Lower leg skin (tissue), 4 donors: ENCODE results near the gene MC3R. TPM values are rescaled to one million over a fixed set of nuclear protein-coding genes. Genes with fewer than 3 reads are reported as not detected.

Source experiments
- DNase-seq, 2 donors: peaks; one replicate each; pipeline ENCODE4 v3.0.0-alpha.2; 2019; ENCODE audit warnings: low spot score in 2 of 2
- H3K4me3 ChIP-seq: fragments of 200-600 bp; sonication (generic); 2 replicates; pipeline ENCODE4 v1.5.1; 2017; ENCODE audit warnings: mild to moderate bottlenecking, low read depth; ENCODE audit not compliant: poor library complexity, severe bottlenecking
- POLR2A ChIP-seq, 2 donors: fragments of 450-650 bp; IDR thresholded peaks; one replicate each; pipeline ENCODE4 v1.6.1; 2016 to 2017; ENCODE audit warnings: antibody characterized with exemption in 2 of 2, mild to moderate bottlenecking in 1 of 2, moderate library complexity in 1 of 2
- WGBS, 2 donors: methylation state at CpG; one replicate each; pipeline ENCODE4 v1.1.5; 2018; 5-methylcytosine and 5-hydroxymethylcytosine counted together
- intact Hi-C: fragments of 100-400 bp; cut with DNase I; formaldehyde crosslinking; loops from one replicate; pipeline ENCODE4 v1.15.0; 2023; ENCODE audit warnings: low total_unique reads
- total RNA-seq, 4 donors: library from RNA; depleted of rRNA; stranded (reverse); fragments of >200 nt; gene quantifications; one replicate each; pipeline ENCODE4 v1.1.0, GENCODE V29; 2016
- TF ChIP-seq, protein P1 (sequence below), 3 donors: fragments of 450-650 bp; IDR thresholded peaks; one replicate each; pipeline ENCODE4 v1.5.1; 2016; ENCODE audit warnings: antibody characterized with exemption in 3 of 3, mild to moderate bottlenecking in 3 of 3, moderate library complexity in 2 of 3

MC3R gene
- total RNA-seq, 4 donors from 2014 or later = not detected

- intact Hi-C loops = no loop called here
- no peak for DNase-seq
- H3K4me3 ChIP-seq = no peak overlapping the region
- TF ChIP-seq POLR2A (IDR thresholded peaks at IDR 0.05) = no peak
- TF ChIP-seq, protein P1, sequence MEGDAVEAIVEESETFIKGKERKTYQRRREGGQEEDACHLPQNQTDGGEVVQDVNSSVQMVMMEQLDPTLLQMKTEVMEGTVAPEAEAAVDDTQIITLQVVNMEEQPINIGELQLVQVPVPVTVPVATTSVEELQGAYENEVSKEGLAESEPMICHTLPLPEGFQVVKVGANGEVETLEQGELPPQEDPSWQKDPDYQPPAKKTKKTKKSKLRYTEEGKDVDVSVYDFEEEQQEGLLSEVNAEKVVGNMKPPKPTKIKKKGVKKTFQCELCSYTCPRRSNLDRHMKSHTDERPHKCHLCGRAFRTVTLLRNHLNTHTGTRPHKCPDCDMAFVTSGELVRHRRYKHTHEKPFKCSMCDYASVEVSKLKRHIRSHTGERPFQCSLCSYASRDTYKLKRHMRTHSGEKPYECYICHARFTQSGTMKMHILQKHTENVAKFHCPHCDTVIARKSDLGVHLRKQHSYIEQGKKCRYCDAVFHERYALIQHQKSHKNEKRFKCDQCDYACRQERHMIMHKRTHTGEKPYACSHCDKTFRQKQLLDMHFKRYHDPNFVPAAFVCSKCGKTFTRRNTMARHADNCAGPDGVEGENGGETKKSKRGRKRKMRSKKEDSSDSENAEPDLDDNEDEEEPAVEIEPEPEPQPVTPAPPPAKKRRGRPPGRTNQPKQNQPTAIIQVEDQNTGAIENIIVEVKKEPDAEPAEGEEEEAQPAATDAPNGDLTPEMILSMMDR (IDR thresholded peaks at IDR 0.05) = no peak
- WGBS, 2 donors = 38 to 40% methylated on average over 7 of the region's 7 CpGs
These were observed 1.4 kb downstream of the MC3R start for GRCh38 chr20:56249956-56250355.

DNA sequence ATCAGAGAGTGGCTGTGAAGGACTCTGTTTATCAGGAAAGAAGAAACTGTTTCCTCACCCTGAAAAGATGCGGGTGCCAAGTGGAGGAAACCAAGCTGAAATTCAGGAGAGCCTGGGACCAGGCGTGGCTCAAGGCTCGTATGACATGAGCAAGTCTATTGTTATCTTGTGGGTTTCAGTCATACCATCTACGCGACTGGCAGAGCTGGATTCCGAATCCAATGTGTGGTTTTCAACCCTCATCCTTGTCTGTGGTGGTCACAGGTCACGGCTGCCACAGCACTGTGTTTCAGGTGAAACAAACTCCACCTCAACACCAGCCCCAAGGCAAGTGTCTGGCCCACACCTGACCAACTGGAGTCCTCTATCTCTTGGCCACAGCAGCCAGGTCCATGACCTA is 9.1 kb downstream of the MC3R start:
- no peak overlapping the region for H3K4me3 ChIP-seq
- WGBS, 2 donors = 76 to 84% methylated on average over 7 of the region's 7 CpGs
- no peak for DNase-seq
- TF ChIP-seq, protein P1 (IDR thresholded peaks at IDR 0.05) = no peak
- no peak for TF ChIP-seq POLR2A (IDR thresholded peaks at IDR 0.05)
- intact Hi-C loops = no loop called here

DNA sequence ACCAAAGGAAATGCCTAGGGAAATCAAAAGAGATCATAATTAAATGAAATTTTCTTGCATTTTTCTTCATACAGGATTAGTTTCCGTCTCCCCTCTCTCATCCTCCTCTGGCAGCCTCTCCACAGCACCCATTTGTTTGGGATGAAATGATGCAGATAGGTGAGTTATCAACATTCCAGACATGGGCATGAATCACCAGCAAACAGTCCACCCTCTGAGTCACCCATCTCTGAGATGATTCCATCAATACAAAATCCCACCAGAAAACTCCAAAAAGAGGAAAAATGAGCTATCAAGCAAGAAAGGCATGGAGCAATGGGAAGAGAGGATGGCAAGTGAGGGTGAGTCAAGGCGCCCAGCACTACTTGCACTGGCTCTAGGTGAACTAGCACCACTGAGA is 11.4 kb downstream of the MC3R start:
- no peak overlapping the region for H3K4me3 ChIP-seq
- WGBS, 2 donors = 70 to 80% methylated on average over 2 of the region's 2 CpGs
- no peak for DNase-seq
- TF ChIP-seq, protein P1 (IDR thresholded peaks at IDR 0.05) = no peak
- no peak for TF ChIP-seq POLR2A (IDR thresholded peaks at IDR 0.05)
- intact Hi-C loops = no loop called here

DNA sequence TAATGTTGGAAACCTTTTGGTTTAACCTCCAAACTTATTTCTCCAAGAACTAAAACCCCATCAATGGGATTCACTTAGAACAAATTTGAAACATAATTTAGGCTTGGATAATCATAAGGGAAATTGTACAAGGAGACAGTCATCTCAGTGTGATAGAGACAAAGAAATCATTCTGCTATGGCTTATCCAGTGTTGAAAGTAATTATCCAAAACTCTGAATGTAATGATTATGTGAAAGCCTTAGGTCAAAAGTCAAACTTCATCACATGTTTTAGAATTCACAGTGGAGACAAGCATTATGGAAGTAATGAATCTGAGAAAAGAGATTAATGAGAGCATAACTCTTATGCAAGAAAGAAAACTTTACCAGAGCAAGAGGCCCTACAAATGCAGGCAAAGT is 20.0 kb downstream of the MC3R start:
- H3K4me3 ChIP-seq = no peak overlapping the region
- intact Hi-C loops = no loop called here
- TF ChIP-seq, protein P1 (IDR thresholded peaks at IDR 0.05) = no peak
- TF ChIP-seq POLR2A (IDR thresholded peaks at IDR 0.05) = no peak
- no peak for DNase-seq

DNA sequence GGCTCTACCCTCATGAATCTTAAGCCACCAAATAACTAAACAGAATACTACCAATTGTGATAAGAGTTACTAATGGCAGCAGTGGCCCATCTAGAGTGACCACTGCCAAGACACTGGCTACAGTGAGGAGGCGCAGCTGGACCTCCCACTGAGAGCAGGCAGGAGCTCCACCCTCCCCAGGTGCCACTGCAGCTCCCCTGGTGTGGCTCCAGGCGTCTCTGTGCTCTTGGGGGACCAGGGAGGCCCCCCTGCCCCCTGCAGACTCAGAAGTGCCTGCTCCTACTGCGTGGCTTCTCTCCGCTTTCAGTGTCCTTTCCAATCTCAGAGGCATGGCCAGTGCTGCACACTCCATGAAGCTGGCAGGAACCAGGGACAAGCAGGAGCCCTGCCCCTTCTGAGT is 23.4 kb downstream of the MC3R start:
- intact Hi-C loops = no loop called here
- WGBS, 2 donors = 54 to 72% methylated on average over 3 to 4 of the region's 4 CpGs
- TF ChIP-seq POLR2A (IDR thresholded peaks at IDR 0.05) = no peak
- TF ChIP-seq, protein P1 (IDR thresholded peaks at IDR 0.05) = no peak
- DNase-seq = no peak
- H3K4me3 ChIP-seq = no peak overlapping the region

- H3K4me3 ChIP-seq = no peak overlapping the region
- 74 to 76% methylated on average over 2 of the region's 2 CpGs for WGBS, 2 donors
- intact Hi-C loops = no loop called here
- TF ChIP-seq, protein P1 (IDR thresholded peaks at IDR 0.05) = no peak
- TF ChIP-seq POLR2A (IDR thresholded peaks at IDR 0.05) = no peak
- no peak for DNase-seq
These were observed 25.0 kb downstream of the MC3R start for GRCh38 chr20:56273491-56273890.
